ENCODE data around the gene ZC3H12D. TPM values are rescaled to one million over a fixed set of nuclear protein-coding genes. Genes with fewer than 3 reads are reported as not detected.

ZC3H12D gene
- polyA plus RNA-seq, 1 of the 3 experiments (the other 2 are of a cell fraction): 0.03 TPM

- TF ChIP-seq FOXM1 (IDR thresholded peaks at IDR 0.05; ENCODE audit: low read depth) (no peak), NFIC (IDR thresholded peaks at IDR 0.05; ENCODE audit: borderline replicate concordance) (no peak), JUND (IDR thresholded peaks at IDR 0.05) (no peak), CHD2 (IDR thresholded peaks at IDR 0.05; ENCODE audit: low read length, partially characterized antibody) (no peak), SIN3A (IDR thresholded peaks at IDR 0.05; ENCODE audit: borderline replicate concordance, low read depth, low read length) (no peak), ELF1 (IDR thresholded peaks at IDR 0.05) (no peak), PBX3 (IDR thresholded peaks at IDR 0.05) (no peak), EZH2phosphoT487 (IDR thresholded peaks at IDR 0.05; ENCODE audit: borderline replicate concordance, low read depth) (no peak), IRF3 (IDR thresholded peaks at IDR 0.05; ENCODE audit: low read depth, low read length) (no peak), NRF1 (IDR thresholded peaks at IDR 0.05; ENCODE audit: low read depth, low read length) (no peak), GATA2 (CRISPR knock-in tag; IDR thresholded peaks at IDR 0.05) (no peak), USF2 (IDR thresholded peaks at IDR 0.05; ENCODE audit: borderline replicate concordance, low read depth, low read length) (no peak), MXI1 (IDR thresholded peaks at IDR 0.05; ENCODE audit: low read depth, low read length) (no peak), USF1 (IDR thresholded peaks at IDR 0.05; ENCODE audit: borderline replicate concordance, low read depth) (no peak), RAD21 (IDR thresholded peaks at IDR 0.05; ENCODE audit: low read length) (no peak), MEF2A (IDR thresholded peaks at IDR 0.05; ENCODE audit: borderline replicate concordance, low read depth) (no peak)
- TF ChIP-seq, protein P1, sequence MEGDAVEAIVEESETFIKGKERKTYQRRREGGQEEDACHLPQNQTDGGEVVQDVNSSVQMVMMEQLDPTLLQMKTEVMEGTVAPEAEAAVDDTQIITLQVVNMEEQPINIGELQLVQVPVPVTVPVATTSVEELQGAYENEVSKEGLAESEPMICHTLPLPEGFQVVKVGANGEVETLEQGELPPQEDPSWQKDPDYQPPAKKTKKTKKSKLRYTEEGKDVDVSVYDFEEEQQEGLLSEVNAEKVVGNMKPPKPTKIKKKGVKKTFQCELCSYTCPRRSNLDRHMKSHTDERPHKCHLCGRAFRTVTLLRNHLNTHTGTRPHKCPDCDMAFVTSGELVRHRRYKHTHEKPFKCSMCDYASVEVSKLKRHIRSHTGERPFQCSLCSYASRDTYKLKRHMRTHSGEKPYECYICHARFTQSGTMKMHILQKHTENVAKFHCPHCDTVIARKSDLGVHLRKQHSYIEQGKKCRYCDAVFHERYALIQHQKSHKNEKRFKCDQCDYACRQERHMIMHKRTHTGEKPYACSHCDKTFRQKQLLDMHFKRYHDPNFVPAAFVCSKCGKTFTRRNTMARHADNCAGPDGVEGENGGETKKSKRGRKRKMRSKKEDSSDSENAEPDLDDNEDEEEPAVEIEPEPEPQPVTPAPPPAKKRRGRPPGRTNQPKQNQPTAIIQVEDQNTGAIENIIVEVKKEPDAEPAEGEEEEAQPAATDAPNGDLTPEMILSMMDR (IDR thresholded peaks at IDR 0.05): no peak
- TF ChIP-seq, protein P2, sequence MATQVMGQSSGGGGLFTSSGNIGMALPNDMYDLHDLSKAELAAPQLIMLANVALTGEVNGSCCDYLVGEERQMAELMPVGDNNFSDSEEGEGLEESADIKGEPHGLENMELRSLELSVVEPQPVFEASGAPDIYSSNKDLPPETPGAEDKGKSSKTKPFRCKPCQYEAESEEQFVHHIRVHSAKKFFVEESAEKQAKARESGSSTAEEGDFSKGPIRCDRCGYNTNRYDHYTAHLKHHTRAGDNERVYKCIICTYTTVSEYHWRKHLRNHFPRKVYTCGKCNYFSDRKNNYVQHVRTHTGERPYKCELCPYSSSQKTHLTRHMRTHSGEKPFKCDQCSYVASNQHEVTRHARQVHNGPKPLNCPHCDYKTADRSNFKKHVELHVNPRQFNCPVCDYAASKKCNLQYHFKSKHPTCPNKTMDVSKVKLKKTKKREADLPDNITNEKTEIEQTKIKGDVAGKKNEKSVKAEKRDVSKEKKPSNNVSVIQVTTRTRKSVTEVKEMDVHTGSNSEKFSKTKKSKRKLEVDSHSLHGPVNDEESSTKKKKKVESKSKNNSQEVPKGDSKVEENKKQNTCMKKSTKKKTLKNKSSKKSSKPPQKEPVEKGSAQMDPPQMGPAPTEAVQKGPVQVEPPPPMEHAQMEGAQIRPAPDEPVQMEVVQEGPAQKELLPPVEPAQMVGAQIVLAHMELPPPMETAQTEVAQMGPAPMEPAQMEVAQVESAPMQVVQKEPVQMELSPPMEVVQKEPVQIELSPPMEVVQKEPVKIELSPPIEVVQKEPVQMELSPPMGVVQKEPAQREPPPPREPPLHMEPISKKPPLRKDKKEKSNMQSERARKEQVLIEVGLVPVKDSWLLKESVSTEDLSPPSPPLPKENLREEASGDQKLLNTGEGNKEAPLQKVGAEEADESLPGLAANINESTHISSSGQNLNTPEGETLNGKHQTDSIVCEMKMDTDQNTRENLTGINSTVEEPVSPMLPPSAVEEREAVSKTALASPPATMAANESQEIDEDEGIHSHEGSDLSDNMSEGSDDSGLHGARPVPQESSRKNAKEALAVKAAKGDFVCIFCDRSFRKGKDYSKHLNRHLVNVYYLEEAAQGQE (IDR thresholded peaks at IDR 0.05; ENCODE audit: low read depth, low read length): no peak
These were observed 7.9 kb downstream of the ZC3H12D start for GRCh38 chr6:149476789-149477455.

More at GRCh38 chr6:149476789-149477455, 7.9 kb downstream of the ZC3H12D start:
- Histone ChIP-seq H3K9me3 (no peaks in the 10 kb centered on the region), H3K4me1 (ENCODE audit: control insufficient read depth in 1 of 2, insufficient read depth in 2 of 2, low read depth in 1 of 2, low read length in 1 of 2) (no peaks in the 10 kb centered on the region; a peak in 1 of 4 replicates), H4K20me1 (ENCODE audit: insufficient read depth) (no peaks in the 10 kb centered on the region), H3K79me2 (ENCODE audit: insufficient read depth) (no peaks in the 10 kb centered on the region), H3K9me2 (no peaks in the 10 kb centered on the region), H3K9ac (no peak overlapping the region), H3K36me3 (replicated peaks in 1 of 2; ENCODE audit: control insufficient read depth in 1 of 2, insufficient read depth in 2 of 2, low read length in 1 of 2) (no peaks in the 10 kb centered on the region), H3F3A (replicated peaks; ENCODE audit: insufficient read depth) (no peaks in the 10 kb centered on the region), H3K27me3 (ENCODE audit: insufficient read depth) (no peaks in the 10 kb centered on the region), H2AFZ (ENCODE audit: low read depth) (no peak overlapping the region), H3K27ac (ENCODE audit: low read depth in 2 of 2, low read length in 1 of 2) (no peak overlapping the region), H3K4me3 (ENCODE audit: low read depth in 2 of 2, low read length in 1 of 2) (no peak overlapping the region), H3K4me2 (no peak overlapping the region)
- DNase-seq: no peak
- ChIA-PET CTCF (no interaction called here), POLR2A (no interaction called here)
- 64% methylated on average over 6 of the region's 6 CpGs for WGBS (ENCODE audit: low lambda C conversion rate)
